B cell (primary cell): ENCODE measurements around the gene CEP350. TPM values are rescaled to one million over a fixed set of nuclear protein-coding genes. Genes with fewer than 3 reads are reported as not detected.

Experiments used
- ATAC-seq: fragments of 200-7000 bp; cut with Tn5 transposase; one replicate; pipeline ENCODE4 v1.10.0; 2021; ENCODE audit warnings: low read depth, mild to moderate bottlenecking, moderate number of reproducible peaks, moderate library complexity
- CTCF ChIA-PET: fragments of 350-600 bp; sonication (Branson Sonifier 250); formaldehyde crosslinking; loops from one replicate; lab custom pipeline; 2021; ENCODE audit warnings: antibody characterized with exemption, inconsistent platforms; lab: Charles Lee
- POLR2A ChIA-PET: fragments of 350-600 bp; sonication (Branson Sonifier 250); formaldehyde crosslinking; loops from one replicate; lab custom pipeline; 2021; ENCODE audit warnings: antibody characterized with exemption; lab: Charles Lee
- DNase-seq: peaks from one replicate; pipeline ENCODE4 v3.0.0; 2013
- H2AFZ ChIP-seq: 2 replicates; pipeline ENCODE4 v1.6.1; 2012; ENCODE audit warnings: mild to moderate bottlenecking, low read depth, low read length; ENCODE audit not compliant: insufficient read depth, poor library complexity, severe bottlenecking
- H3K27ac ChIP-seq, 2 donors: 1 replicate in 1 of 2; 2 replicates in 1 of 2; pipeline ENCODE4 v1.5.1; 2012 to 2013; ENCODE audit warnings: low read length in 2 of 2, mild to moderate bottlenecking in 2 of 2, moderate library complexity in 1 of 2
- H3K27me3 ChIP-seq, 4 experiments: fragments of 200-600 bp in 1 of 4; sonication (generic) in 1 of 4; replicated peaks in 1 of 4; 1 replicate in 2 of 4; 2 replicates in 2 of 4; pipeline versions ENCODE4 v1.6.1 to v1.7.0; 2013 to 2016; ENCODE audit warnings: low read length in 3 of 4, mild to moderate bottlenecking in 2 of 4, mixed read lengths in 1 of 4, moderate library complexity in 1 of 4; ENCODE audit not compliant: insufficient read depth in 4 of 4, control insufficient read depth in 3 of 4; ENCODE audit errors: control extremely low read depth in 1 of 4
- H3K36me3 ChIP-seq, 2 experiments: replicated peaks in 1 of 2; 1 replicate in 1 of 2; 2 replicates in 1 of 2; pipeline versions ENCODE4 v1.6.1 to v1.7.1; 2013; ENCODE audit warnings: low read length in 1 of 2; ENCODE audit not compliant: insufficient read depth in 2 of 2, control insufficient read depth in 1 of 2; ENCODE audit errors: control extremely low read depth in 1 of 2, extremely low read depth in 1 of 2
- H3K4me1 ChIP-seq, 2 donors: fragments of 200-600 bp in 1 of 2; sonication (generic) in 1 of 2; 1 replicate in 1 of 2; 2 replicates in 1 of 2; pipeline versions ENCODE4 v1.5.1 to v1.6.1; 2013 to 2017; ENCODE audit warnings: low read length in 2 of 2; ENCODE audit not compliant: control insufficient read depth in 2 of 2, insufficient read depth in 2 of 2
- H3K4me2 ChIP-seq: replicated peaks from 2 replicates; pipeline ENCODE3; 2012; ENCODE audit warnings: mild to moderate bottlenecking, low read depth, low read length; ENCODE audit not compliant: poor library complexity, severe bottlenecking
- H3K4me3 ChIP-seq, 5 experiments: fragments of 200-600 bp in 1 of 5; sonication (generic) in 1 of 5; 1 replicate in 3 of 5; 2 replicates in 2 of 5; pipeline versions ENCODE4 v1.5.1 to v1.7.0; 2011 to 2016; ENCODE audit warnings: low read length in 4 of 5, mild to moderate bottlenecking in 4 of 5, low read depth in 2 of 5, control low read depth in 1 of 5, moderate library complexity in 1 of 5; ENCODE audit not compliant: insufficient read depth in 1 of 5; ENCODE audit errors: control extremely low read depth in 1 of 5, extremely low read depth in 1 of 5
- H3K79me2 ChIP-seq: fragments of 200-600 bp; sonication (generic); one replicate; pipeline ENCODE4 v1.6.0; 2016; ENCODE audit warnings: low read length; ENCODE audit not compliant: control insufficient read depth, insufficient read depth
- H3K9ac ChIP-seq: fragments of 200-600 bp; sonication (generic); 2 replicates; pipeline ENCODE4 v1.6.1; 2017; ENCODE audit warnings: mild to moderate bottlenecking, low read length, moderate library complexity
- H3K9me3 ChIP-seq, 3 donors: one replicate each; pipeline versions ENCODE4 v1.6.1 to v1.7.1; 2013; ENCODE audit warnings: low read length in 2 of 3; ENCODE audit not compliant: control insufficient read depth in 2 of 3, insufficient read depth in 1 of 3; ENCODE audit errors: control extremely low read depth in 1 of 3
- H4K20me1 ChIP-seq: 2 replicates; pipeline ENCODE4 v1.6.0; 2012; ENCODE audit warnings: mild to moderate bottlenecking, low read length; ENCODE audit not compliant: insufficient read depth, control insufficient read depth, poor library complexity, severe bottlenecking
- H3K27ac Mint-ChIP-seq: one replicate; pipeline ENCODE4 v1.8.0; 2021; ENCODE audit warnings: mixed read lengths
- H3K27me3 Mint-ChIP-seq: one replicate; pipeline ENCODE4 v1.8.0; 2021; ENCODE audit warnings: mixed read lengths
- H3K4me1 Mint-ChIP-seq: one replicate; pipeline ENCODE4 v1.8.0; 2021; ENCODE audit warnings: mixed read lengths
- H3K4me3 Mint-ChIP-seq: one replicate; pipeline ENCODE4 v1.8.0; 2021; ENCODE audit warnings: mixed read lengths
- H3K9me3 Mint-ChIP-seq: one replicate; pipeline ENCODE4 v1.8.0; 2022; ENCODE audit warnings: mixed read lengths; ENCODE audit not compliant: insufficient read depth
- CTCF ChIP-seq: fragments of 200-600 bp; IDR thresholded peaks from one replicate; pipeline ENCODE4 v1.8.0; 2022; ENCODE audit warnings: antibody characterized with exemption, mild to moderate bottlenecking
- EZH2 ChIP-seq: IDR thresholded peaks from 2 replicates; pipeline ENCODE4 v1.6.1; 2012; ENCODE audit warnings: borderline replicate concordance, low read depth, mild to moderate bottlenecking, moderate library complexity, low read length; ENCODE audit not compliant: insufficient read depth, poor library complexity, severe bottlenecking
- WGBS: methylation state at CpG from one replicate; pipeline ENCODE4 v1.1.5; 2013; ENCODE audit warnings: missing lambda C conversion rate; ENCODE audit not compliant: insufficient coverage; 5-methylcytosine and 5-hydroxymethylcytosine counted together
- intact Hi-C: fragments of 100-400 bp; cut with micrococcal nuclease; formaldehyde crosslinking; loops from one replicate; pipeline ENCODE4 v1.10.0; 2022
- polyA plus RNA-seq: library from polyadenylated mRNA; depleted of rRNA; stranded (reverse); fragments of >200 nt; gene quantifications from 2 replicates; pipeline ENCODE4 v1.2.3, GENCODE V29; 2012
- total RNA-seq, 2 donors: library from RNA; stranded (reverse); fragments of 120-200 nt in 1 of 2; gene quantifications; 1 replicate in 1 of 2; 2 replicates in 1 of 2; pipeline versions ENCODE4 v1.2.3 to v1.2.4, GENCODE V29; 2013 to 2022

The CEP350 gene
- total and polyA plus RNA-seq, 2 donors (not counting 1 experiment from before 2014, with no cell fraction given), result 7.4 to 92.3 TPM

DNA sequence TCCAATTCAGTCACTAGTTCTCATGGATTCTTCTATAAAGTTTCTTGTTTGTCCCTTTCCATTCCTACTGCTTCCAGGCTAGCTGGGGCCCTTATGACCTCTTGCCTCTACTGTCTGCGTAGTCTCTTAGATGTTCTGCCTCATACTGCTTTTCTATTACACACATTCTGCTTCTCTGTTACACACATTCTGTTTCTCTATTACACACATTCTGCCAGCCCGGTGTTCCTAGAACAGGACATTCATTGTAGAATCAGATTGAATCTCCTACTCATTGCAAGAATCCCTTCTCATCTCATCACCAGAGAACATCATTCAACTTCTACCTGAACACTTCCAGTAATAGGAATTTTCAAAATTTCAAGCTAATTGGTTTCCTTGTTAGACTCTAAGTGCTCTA lies 130.7 kb downstream of the CEP350 start:
- Histone ChIP-seq H3K4me1 (no peaks in the 10 kb centered on the region), H3K9me3 (no peaks in the 10 kb centered on the region), H3K79me2 (no peaks in the 10 kb centered on the region), H3K36me3 (peaks cover 9 to 52% of the 10 kb centered on the region in 2 experiments), H3K4me3 (no peak overlapping the region), H3K27me3 (no peaks in the 10 kb centered on the region), H3K4me2 (no peak overlapping the region), H2AFZ (no peak overlapping the region), H3K9ac (no peak overlapping the region), H3K27ac (no peak overlapping the region), H4K20me1 (no peaks in the 10 kb centered on the region)
- intact Hi-C loops, result no loop called here
- TF ChIP-seq CTCF (no peak), EZH2 (no peak)
- DNase-seq (no peak), ATAC-seq (no peak)
- Mint-ChIP-seq H3K27ac (no peak overlapping the region), H3K9me3 (no peaks in the 10 kb centered on the region), H3K27me3 (no peaks in the 10 kb centered on the region), H3K4me3 (no peak overlapping the region), H3K4me1 (no peaks in the 10 kb centered on the region)
- 100% methylated on average over 2 of the region's 2 CpGs for WGBS
- ChIA-PET POLR2A (no interaction called here), CTCF (interaction anchor here (0.8 to 1.6 kb wide), 2 partner anchors 30 to 94 kb away, joined by 3 to 9 read pairs; no protein-coding TSS in a partner anchor)

DNA sequence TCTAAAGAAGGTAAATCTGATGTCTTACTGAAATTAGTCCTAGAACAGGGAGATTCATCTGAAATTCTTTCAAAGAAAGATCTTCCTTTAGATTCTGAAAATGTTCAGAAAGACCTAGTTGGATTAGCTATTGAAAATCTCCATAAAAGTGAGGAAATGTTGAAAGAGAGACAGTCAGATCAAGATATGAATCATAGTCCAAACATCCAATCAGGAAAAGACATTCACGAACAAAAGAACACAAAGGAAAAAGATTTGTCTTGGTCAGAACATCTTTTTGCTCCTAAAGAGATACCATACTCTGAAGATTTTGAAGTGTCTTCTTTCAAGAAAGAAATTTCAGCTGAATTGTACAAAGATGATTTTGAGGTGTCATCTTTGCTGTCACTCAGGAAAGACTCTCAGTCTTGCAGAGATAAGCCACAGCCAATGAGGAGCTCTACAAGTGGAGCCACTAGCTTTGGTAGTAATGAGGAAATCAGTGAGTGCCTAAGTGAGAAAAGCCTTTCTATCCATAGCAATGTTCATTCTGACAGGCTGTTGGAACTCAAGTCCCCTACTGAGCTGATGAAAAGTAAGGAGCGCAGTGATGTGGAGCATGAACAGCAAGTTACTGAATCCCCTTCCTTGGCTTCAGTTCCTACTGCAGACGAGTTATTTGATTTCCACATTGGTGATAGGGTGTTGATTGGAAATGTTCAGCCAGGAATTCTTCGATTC lies 138.5 kb downstream of the CEP350 start:
- no peaks in the 10 kb centered on the region for H3K27me3 ChIP-seq
- no peaks in the 10 kb centered on the region for H3K4me1 ChIP-seq
- H3K4me2 ChIP-seq, result no peak overlapping the region
- WGBS, result 100% methylated on average over 2 of the region's 4 CpGs
- Mint-ChIP-seq H3K4me1 (no peaks in the 10 kb centered on the region), H3K9me3 (no peaks in the 10 kb centered on the region), H3K27ac (no peak overlapping the region), H3K27me3 (no peaks in the 10 kb centered on the region), H3K4me3 (no peak overlapping the region)
- DNase-seq (no peak), ATAC-seq (no peak)
- H3K36me3 ChIP-seq, result peaks cover 7 to 71% of the 10 kb centered on the region in 2 experiments
- no peak overlapping the region for H3K27ac ChIP-seq
- H4K20me1 ChIP-seq, result no peaks in the 10 kb centered on the region
- ChIA-PET POLR2A (interaction anchor here (0.6 kb wide), 1 partner anchor 1010 kb away, joined by 6 read pairs; no protein-coding TSS in a partner anchor), CTCF (interaction anchor here (1.1 kb wide), 1 partner anchor 12 kb away, joined by 3 read pairs; no protein-coding TSS in a partner anchor)
- H3K4me3 ChIP-seq, result no peak overlapping the region
- no peak overlapping the region for H2AFZ ChIP-seq
- no peaks in the 10 kb centered on the region for H3K9me3 ChIP-seq
- no peak overlapping the region for H3K9ac ChIP-seq
- intact Hi-C loops, result no loop called here
- no peaks in the 10 kb centered on the region for H3K79me2 ChIP-seq
- TF ChIP-seq CTCF (no peak), EZH2 (no peak)
